NCI-H2029 treated with DMSO at 0.1 percent for 48 hours (cell line): Measurements from ENCODE around the gene RAPH1.
"Not testable (repeated sequence)": the region's sequence is repeated elsewhere in the genome, so short reads cannot be mapped to it uniquely, and the experiment has no call there.

ENCODE experiments used
- DNase-seq: peaks from one replicate; lab custom pipeline; 2025; lab: John Stamatoyannopoulos, UW

RAPH1 gene

GRCh38 chr2:203548887-203549286, 13.8 kb upstream of the RAPH1 start:
- no peak for DNase-seq

GRCh38 chr2:203547356-203547755, 12.3 kb upstream of the RAPH1 start:
- DNase-seq, result no peak

DNA sequence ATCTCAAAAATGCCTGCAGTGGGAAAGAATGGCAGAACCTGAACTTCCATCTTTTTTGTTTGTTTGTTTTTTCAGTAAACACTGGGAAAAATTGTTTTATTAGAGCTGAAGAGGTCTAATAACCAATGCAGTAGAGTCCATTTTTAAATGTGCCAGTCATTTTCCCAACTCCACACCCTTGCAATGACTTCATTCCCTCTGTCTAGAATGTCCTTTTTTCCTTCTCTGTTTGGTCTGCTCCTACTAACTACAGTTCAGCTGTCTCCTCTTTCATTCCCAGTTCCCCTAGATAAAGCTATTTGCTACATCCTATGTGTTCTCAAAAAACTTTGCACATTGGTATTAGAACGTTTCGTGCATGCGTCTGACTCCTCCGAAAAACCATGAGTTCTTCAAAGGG, 9.3 kb upstream of the RAPH1 start:
- DNase-seq, result no peak

DNA sequence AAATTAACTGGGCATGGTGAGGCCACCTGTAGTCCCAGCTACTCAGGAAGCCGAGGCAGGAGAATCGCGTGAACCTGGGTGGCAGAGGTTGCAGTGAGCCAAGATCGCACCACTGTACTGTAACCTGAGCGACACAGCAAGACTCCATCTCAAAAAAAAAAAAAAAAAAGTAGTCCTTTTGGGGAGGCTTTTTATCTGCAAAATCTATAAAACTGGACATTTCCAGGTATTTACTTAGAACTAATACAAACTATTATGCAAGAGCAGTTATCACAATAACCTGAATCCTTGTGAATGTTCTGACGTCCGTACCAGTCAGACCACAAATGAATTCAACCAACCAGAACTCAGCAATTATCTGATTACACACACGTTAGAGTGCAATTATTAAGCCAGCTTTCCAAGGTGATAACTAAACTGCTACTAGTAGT, 8.8 kb upstream of the RAPH1 start:
- no peak for DNase-seq

GRCh38 chr2:203540598-203540997, 5.5 kb upstream of the RAPH1 start:
- DNase-seq, result not testable (repeated sequence)

DNA sequence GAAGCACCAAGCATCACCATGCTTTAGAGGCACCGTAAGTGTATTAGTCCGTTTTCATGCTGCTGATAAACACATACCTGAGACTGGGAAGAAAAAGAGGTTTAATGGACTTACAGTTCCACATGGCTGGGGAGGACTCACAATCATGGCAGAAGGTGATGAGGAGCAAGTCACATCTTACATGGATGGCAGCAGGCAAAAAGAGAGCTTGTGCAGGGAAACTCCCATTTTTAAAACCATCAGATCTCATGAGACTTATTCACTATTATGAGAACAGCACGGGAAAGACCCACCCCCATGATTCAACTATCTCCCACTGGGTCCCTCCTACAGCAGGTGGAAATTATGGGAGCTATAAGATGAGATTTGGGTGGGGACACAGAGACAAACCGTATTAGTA, 3.1 kb upstream of the RAPH1 start:
- not testable (repeated sequence) for DNase-seq

DNA sequence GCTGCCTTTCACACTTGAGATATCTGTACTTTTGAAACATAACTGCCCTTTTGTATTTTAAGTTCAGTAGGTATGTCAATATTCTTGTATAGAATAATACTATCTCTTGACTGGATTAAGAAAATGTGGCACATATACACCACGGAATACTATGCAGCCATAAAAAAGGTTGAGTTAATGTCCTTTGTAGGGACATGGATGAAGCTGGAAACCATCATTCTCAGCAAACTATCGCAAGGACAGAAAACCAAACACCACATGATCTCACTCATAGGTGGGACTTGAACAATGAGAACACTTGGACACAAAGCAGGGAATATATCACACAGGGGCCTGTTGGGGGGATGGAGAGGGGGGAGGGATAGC, 1.5 kb upstream of the RAPH1 start:
- not testable (repeated sequence) for DNase-seq

DNA sequence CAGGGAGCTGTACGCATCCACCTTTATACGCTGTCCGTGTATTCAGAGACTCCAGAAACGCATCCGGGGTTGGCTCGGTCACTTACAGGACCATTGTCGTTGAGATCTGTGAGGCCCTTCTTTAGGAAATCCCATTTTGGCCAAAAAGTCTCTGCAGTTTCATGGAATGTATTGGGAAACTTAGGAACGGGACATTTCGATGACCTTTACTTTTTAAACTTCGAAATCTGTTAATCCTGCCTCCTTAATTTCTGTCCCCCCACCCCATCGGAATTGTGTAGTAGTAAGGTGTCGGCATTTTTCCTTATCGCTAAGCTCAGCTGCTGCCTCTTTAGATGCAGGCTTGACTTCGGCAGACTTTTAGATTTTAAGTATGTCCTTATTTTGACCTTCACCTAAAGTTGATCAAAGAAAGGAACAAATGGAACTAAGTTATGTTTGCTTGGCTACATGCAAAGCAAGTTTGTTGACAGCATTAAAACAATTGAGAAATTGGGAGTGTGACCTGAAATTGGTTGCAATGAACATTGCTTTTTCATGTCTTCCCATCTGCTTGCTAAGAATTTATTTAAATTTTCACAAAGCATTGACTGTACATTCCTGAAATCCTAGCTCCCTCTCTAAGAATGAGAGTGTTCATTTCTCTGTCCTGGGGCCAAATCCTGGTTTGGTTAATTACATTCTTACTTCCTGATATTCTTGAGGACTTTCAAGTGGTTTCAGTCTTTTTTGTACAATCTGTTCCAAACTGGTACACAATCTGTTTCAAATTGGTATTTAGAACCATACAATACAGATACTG, 884 bp upstream of the RAPH1 start:
- no peak for DNase-seq

DNA sequence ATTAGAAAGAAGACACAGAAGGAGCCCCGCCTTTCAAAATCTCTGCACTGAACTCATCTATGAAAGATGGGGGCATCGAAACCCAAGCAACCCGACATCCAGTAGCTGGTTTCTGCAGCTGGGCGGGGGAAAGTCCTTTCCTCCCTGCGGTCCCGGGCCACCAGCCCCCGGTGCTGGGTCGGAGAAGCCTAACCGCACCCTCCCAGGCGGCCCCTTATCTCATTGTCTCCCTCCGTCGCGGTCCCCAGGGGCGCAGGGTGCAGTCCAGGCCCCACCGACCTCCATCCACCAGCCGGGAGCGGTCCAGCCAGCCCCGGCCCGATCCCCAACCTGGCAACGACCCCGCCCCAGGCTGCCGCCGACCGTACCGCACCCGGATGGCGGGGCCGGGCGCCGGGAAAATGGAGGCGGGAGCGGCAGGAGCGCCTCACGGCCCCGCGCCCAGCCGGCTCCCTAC, 452 bp downstream of the RAPH1 start:
- DNase-seq, result no peak

- no peak for DNase-seq
Measured at GRCh38 chr2:203533676-203534591, 1.2 kb downstream of the RAPH1 start.

- DNase-seq, result no peak
Measured at GRCh38 chr2:203532957-203533658, 2.0 kb downstream of the RAPH1 start.

GRCh38 chr2:203527719-203528118, 7.4 kb downstream of the RAPH1 start:
- no peak for DNase-seq

DNA sequence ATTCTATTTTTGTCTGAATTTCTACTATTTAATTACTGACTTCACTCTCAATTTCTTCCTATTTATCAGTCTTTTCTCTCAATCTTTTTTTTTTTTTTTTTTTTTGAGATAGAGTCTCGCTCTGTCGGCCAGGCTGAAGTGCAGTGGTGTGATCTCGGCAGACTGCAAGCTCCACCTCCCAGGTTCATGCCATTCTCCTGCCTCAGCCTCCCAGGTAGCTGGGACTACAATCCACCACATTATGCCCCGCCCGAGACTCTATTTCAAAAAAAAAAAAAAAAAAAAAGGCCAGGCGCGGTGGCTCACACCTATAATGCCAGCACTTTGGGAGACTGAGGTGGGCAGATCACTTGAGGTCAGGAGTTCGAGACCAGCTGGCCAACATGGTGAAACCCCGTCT, 21.8 kb downstream of the RAPH1 start:
- not testable (repeated sequence) for DNase-seq

GRCh38 chr2:203510941-203511305, 24.2 kb downstream of the RAPH1 start:
- DNase-seq, result no peak

- no peak for DNase-seq
Measured at GRCh38 chr2:203510256-203510940, 24.7 kb downstream of the RAPH1 start.

GRCh38 chr2:203503460-203503859, 31.6 kb downstream of the RAPH1 start:
- not testable (repeated sequence) for DNase-seq

DNA sequence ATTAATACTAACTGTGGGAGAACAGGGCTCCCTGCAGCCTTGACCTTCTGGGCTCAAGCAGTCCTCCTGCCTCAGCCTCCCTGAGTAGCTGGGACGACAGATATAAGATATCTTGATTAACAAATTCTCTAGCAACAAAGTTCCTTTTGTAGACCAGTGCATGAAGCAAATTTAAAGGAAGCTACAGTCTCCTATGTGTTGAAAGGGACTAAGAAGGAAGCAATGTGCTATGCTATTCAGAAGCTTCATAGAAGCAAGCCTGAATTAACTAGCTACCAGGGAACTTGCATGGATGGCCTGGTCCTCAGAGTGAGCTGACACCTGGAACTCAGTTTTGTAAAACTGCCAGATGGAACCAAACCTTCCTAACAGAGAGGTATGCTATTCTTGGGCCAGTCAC, 33.2 kb downstream of the RAPH1 start:
- no peak for DNase-seq

- DNase-seq, result no peak
Measured at GRCh38 chr2:203500951-203501350, 34.1 kb downstream of the RAPH1 start.

GRCh38 chr2:203500297-203500696, 34.8 kb downstream of the RAPH1 start:
- no peak for DNase-seq

- DNase-seq, result no peak
Measured at GRCh38 chr2:203498161-203498560, 36.9 kb downstream of the RAPH1 start.

DNA sequence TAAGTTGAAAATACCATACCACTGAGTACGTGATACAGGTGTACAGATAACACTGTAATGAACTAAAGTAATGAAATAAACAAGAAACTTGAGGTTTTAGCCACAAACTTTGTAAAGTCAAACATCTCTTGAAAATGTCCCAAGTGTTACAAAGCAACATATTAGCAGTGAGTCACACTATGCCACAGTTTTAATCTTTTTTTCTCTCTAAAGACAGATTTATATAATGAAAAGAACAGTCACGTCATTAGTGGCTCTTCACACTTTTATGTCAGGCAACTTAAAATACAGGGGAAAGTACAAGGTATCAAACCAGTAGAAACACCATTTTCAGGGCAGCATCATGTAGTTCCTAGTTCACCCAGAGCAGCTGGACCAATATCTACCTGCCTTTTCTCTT, 42.1 kb downstream of the RAPH1 start:
- no peak for DNase-seq

DNA sequence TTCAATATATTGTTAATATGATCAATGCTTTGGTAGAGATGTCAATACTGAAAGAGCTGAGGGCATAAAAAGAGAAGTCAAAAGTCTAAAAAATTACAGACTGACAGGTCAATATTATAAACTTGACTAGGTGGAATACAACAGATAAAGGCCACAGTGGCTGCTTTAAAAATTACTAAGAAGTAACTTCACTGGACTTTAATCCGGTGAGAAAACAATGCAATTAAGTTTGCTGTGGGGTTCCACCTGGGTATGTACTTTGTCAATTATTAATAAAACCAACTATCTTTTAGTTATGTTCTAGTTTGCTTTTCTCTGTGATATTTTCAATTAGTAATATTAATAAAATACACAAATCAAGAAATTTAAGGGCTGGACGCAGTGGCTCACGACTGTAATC, 44.7 kb downstream of the RAPH1 start:
- no peak for DNase-seq
